ENCODE results near the gene PARL.

DNA sequence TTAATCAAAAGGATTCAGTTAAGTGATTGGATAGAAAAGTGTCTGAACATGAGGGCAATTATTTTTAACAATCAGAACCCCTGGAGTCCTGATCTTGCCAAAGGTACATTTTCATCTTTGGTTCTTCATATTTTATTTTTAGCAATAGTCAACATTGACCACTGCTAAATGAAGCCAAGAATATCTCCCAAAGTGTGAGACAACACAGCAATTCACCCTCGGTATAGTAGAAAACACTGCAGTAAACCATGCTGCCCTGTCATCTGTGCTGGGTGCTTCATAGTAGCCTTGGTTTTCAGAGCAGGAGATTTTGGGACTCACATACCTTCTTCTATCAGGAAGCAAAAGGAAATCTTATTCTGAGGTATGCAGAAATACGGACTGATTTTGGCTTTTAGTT is 47.2 kb upstream of the PARL start:
- TF ChIP-seq CTCF (IDR thresholded peaks at IDR 0.05; ENCODE audit: low read length) = no peak
- TF ChIP-seq EZH2phosphoT487 (IDR thresholded peaks at IDR 0.05; ENCODE audit: low read length) = no peak
- no peak for TF ChIP-seq EZH2 (optimal IDR thresholded peaks at IDR 0.05; ENCODE audit: low read depth, low read length)

Data from MM.1S (cell line).